NB4 (cell line): Measurements from ENCODE around the gene UMPS.
A peak's percentile ranks its signal among the peaks of the same experiment; 100 is the strongest.

Experiments used
- DNase-seq: peaks from one replicate; pipeline ENCODE4 v3.0.0; 2010; ENCODE audit warnings: low read depth
- H3K4me3 ChIP-seq: one replicate; pipeline ENCODE4 v1.5.1; 2011; ENCODE audit warnings: mild to moderate bottlenecking, low read depth, low read length, moderate library complexity
- MAX ChIP-seq: IDR thresholded peaks from 2 replicates; pipeline ENCODE4 v1.6.1; 2011; ENCODE audit warnings: low read depth, low read length
- MYC ChIP-seq: IDR thresholded peaks from 2 replicates; pipeline ENCODE4 v1.6.1; 2011; ENCODE audit warnings: low read depth, low read length
- POLR2A ChIP-seq: IDR thresholded peaks from 2 replicates; pipeline ENCODE4 v1.6.1; 2011; ENCODE audit warnings: mild to moderate bottlenecking; ENCODE audit not compliant: insufficient read length; ENCODE audit errors: extremely low read depth
- TF ChIP-seq, protein P1 (sequence below): IDR thresholded peaks from one replicate; pipeline ENCODE4 v1.5.1; 2012; ENCODE audit warnings: low read depth, low read length

Gene UMPS

DNA sequence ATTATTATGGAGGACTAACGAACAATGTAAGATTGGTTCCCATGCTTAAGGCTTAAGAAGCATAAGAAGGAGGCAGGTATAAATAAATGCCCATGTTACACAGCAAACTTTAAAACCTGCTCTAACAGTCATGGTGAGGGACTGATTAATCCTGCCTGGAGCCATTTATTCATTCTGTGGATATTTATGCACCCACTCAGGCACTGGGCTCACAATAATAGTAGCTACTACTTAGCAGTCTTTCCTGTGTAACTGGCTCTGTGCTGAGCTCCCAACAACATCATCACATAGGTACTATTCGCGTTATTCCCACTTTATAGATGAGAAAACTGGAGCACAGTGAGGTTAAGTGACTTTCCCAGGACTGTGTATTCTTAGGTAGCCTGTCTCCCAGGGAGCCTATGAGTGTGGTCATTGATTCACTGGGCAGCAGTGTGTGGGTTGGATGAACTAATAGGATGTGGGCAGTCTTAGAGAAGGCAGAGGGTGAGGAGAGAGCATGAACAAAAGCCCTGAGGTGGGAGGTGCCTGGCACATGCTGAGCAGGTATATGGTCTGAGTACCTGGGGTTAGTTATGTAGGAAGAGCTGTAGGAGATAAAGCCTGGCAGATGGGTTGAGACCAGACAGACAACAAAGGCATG, 44.1 kb upstream of the UMPS start:
- no peak overlapping the region for H3K4me3 ChIP-seq
- TF ChIP-seq MAX (no peak), POLR2A (no peak), MYC (no peak)
- TF ChIP-seq, protein P1, sequence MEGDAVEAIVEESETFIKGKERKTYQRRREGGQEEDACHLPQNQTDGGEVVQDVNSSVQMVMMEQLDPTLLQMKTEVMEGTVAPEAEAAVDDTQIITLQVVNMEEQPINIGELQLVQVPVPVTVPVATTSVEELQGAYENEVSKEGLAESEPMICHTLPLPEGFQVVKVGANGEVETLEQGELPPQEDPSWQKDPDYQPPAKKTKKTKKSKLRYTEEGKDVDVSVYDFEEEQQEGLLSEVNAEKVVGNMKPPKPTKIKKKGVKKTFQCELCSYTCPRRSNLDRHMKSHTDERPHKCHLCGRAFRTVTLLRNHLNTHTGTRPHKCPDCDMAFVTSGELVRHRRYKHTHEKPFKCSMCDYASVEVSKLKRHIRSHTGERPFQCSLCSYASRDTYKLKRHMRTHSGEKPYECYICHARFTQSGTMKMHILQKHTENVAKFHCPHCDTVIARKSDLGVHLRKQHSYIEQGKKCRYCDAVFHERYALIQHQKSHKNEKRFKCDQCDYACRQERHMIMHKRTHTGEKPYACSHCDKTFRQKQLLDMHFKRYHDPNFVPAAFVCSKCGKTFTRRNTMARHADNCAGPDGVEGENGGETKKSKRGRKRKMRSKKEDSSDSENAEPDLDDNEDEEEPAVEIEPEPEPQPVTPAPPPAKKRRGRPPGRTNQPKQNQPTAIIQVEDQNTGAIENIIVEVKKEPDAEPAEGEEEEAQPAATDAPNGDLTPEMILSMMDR: no peak
- DNase-seq: no peak

DNA sequence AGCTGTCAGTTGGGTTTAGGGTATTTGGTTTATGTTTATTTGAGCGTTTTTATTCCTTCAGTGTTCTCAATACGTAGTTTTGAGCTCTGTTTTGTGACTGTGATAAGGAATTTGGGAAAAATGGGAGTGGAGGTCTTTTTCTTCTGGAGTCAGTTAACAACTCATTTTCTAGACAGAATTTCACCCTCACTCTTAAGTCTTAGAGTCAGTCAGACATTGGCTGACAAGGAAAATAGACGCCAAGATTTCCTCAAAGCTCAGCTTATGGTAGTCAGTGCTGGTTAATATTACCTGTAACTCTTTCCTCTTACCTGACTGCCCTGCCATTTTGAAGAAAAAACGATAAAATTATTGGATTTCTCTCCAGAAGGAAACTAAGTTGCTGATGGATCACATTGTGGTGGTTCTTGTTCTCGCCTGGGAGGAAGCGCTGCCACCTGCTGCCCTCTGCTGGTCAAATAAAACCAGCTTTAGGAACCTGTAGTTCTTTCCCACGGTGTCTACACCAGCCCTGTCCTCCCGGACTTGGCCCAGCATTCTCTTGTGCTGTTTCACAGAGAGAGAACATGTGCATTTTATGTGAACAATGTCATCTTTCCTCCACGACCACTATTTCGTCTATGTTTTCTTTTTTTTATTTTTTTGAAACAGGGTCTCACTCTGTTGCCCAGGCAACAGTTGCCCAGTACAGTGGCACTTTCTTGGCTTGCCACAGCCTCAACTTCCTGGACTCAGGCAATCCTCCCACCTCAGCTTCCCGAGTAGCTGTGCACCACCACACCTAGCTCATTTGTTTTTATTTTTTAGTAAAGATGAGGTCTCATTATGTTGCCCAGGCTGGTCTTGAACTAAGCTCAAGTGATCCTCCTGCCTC, 41.4 kb upstream of the UMPS start:
- TF ChIP-seq, protein P1: peak; percentile 75
- no peak for TF ChIP-seq POLR2A
- peak; percentile 67 for DNase-seq
- H3K4me3 ChIP-seq: no peak overlapping the region

DNA sequence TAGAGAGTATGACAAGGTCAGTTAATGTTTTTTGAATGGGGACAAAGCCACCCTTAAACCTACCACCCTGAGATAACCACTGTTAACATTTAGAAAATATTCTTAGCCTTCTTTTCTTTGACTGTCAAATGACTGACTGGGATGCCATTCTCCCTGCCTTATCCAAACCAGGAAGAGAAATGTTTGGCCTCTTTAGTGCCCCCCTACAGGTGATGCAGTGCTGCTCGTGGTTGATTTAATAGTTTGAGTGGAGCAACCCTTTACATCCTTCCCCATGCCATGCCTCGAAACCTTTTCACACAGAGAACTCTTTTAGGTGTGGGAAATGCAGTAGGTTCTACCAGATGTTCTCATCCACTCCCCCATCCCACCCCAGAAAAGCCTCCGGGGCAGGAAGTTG, 38.7 kb upstream of the UMPS start:
- TF ChIP-seq MAX (no peak), POLR2A (no peak), MYC (no peak)
- TF ChIP-seq, protein P1: no peak
- DNase-seq: no peak
- no peak overlapping the region for H3K4me3 ChIP-seq

- no peak for DNase-seq
- TF ChIP-seq POLR2A: no peak
- TF ChIP-seq, protein P1: no peak
- TF ChIP-seq MAX: no peak
- TF ChIP-seq MYC: no peak
- H3K4me3 ChIP-seq: no peak overlapping the region
These were observed 35.8 kb upstream of the UMPS start for GRCh38 chr3:124694486-124694885.

DNA sequence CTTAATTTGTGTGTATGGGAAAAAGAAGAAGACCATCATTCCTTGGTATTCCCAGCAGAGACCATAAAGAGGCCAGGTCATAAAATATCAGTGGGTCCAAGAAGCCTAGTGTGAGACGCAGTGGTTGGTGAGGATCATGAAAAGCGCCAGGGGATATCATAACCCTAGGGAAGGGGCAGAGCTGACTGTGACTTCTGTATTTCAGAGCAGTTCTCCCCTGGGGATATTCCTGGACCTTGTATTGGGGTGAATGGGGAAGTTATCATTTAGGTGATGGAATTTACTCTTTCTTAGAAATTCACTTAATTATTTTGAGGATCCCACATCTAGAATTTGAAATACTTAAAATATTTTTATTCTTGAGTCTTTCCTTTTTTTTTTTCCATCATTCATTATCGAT, 34.9 kb upstream of the UMPS start:
- H3K4me3 ChIP-seq: no peak overlapping the region
- TF ChIP-seq, protein P1: no peak
- TF ChIP-seq POLR2A (no peak), MAX (no peak), MYC (no peak)
- peak; percentile 55 for DNase-seq

- DNase-seq: no peak
- TF ChIP-seq, protein P1: no peak
- no peak for TF ChIP-seq MAX
- no peak for TF ChIP-seq POLR2A
- TF ChIP-seq MYC: no peak
- no peak overlapping the region for H3K4me3 ChIP-seq
These were observed 34.2 kb upstream of the UMPS start for GRCh38 chr3:124696006-124696405.
